Stimulated activated CD8-positive, alpha-beta memory T cell treated with anti-CD3 and anti-CD28 coated beads, Interleukin-7, amount 100 ng/mL, for 1 hour (primary cell): Measurements from ENCODE around the gene FAM20C.

Experiments used
- DNase-seq, 2 donors: peaks; one replicate each; pipeline ENCODE4 v3.0.0-alpha.2; 2020; ENCODE audit warnings: low read depth in 2 of 2

FAM20C gene

DNA sequence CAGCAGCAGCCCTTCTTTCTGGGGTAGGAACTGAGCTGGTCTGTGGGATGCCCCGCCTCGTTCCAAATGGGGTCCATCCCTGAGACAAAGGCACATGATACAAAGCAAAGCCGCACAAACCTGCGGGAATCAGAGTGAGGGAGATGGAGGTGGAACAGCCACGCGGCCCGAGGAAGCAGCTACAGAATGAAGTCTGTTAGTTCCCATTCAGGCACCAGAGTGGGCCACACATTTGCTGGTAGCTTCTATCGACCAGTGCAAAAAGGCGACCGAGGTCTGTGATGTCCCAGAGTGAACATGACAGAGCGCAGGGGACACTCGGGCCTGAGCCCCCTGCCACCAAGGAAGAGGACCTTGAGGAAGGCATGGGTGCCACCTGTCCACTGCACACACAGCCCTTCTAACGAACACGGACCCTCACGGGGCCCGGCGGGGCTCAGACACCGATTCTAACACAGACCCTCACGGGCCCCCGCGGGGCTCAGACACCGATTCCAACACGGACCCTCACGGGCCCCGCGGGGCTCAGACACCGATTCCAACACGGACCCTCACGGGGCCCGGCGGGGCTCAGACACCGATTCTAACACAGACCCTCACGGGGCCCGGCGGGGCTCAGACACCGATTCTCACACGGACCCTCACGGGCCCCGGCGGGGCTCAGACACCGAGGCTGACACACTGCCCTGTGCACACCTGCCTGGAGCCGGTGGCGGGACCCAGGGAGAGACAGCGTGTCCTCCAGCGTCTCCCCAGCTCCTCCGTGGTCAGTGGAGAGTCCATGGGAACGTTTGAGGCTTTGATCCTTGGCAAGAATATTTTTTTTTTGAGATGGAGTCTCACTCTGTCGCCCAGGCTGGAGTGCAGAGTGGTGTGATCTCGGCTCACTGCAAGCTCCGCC is 32.8 kb upstream of the FAM20C start:
- DNase-seq, result no peak

DNA sequence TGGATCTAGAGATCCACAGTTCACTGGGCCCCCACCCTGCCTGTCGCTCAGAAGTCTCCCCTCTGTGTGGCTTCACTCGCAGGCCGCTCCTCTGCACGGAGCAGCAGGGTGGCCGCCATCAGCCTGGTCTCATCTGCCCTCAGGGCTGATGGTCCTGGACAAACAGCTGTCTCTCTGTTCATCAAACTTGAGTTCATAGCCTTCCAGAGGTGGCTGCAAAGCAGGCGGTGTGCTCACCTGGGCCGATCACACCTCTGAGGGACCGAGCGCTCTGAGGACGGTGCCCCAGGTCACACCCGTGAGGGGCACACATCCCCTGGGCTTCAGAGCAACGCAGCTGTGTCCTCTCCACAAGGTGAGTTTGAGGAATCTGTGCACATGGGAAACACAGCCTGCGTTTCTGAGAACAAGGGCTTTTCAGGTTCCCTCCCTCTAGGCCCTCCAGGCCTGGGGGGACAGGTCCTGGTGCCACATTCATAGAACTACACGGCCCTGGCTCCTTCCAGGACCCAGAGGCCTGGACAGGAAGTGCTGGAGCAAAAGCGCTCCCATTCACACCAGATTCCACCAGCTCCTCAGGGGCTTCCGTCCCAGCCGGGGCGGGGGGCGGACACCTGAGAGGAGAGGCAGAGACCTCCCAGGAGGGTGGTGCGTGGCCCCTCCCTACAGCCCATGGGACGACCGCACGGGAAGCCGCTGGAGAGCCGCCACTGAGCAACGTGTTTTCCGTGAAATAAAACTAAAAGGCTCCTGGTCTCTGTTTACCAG is 31.2 kb upstream of the FAM20C start:
- no peak for DNase-seq

DNA sequence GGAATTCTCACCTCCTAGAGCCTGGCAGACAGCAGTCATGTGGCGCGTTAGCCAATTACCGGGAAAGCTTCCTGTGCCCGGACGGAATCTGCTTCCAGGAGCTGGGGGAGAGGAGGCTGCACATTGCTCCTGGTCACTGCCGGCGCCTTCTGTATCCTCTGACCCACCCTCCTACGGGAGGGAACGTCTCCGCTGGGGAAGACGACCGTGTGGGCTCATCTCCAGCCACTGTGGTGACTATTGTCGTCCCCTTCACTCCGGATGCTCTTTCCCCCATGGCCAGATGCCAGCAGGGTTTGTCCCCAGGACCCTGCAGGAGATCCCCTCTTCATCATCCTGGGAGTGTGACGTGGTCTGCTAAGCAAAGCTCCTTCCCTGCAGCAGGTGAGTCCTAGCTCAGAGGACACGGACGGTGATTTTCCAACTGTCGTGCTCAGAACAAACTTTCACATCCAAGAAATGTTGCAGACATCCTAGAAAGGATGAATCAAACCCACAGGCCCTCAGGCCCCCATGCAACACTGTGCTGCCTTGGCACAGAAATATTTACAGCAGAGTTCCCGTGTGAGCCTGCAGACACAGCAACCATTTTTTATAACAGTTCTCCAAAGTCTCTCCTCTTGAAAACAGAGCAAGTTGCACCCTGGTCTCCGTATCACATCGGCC is 29.6 kb upstream of the FAM20C start:
- DNase-seq, result no peak

DNA sequence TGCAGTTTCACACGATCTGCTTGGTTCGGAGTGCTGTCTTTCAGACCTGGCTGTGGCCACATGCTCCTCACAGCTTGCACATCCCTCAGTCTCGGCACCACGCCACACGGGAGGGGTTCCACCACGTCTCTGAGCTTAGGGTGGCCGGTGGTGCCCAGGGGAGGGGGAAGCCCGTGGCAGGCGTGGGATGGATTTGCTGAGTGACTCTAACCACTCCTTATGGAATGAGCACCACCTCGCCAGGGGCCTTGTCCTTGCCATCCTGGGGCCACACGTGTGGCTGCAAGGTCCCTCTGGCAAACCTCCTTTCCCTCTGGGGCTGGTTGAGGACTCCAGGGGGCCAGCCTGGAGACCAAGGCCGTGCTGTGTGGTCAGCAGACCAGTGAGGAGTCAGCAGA is 29.1 kb upstream of the FAM20C start:
- no peak for DNase-seq

DNA sequence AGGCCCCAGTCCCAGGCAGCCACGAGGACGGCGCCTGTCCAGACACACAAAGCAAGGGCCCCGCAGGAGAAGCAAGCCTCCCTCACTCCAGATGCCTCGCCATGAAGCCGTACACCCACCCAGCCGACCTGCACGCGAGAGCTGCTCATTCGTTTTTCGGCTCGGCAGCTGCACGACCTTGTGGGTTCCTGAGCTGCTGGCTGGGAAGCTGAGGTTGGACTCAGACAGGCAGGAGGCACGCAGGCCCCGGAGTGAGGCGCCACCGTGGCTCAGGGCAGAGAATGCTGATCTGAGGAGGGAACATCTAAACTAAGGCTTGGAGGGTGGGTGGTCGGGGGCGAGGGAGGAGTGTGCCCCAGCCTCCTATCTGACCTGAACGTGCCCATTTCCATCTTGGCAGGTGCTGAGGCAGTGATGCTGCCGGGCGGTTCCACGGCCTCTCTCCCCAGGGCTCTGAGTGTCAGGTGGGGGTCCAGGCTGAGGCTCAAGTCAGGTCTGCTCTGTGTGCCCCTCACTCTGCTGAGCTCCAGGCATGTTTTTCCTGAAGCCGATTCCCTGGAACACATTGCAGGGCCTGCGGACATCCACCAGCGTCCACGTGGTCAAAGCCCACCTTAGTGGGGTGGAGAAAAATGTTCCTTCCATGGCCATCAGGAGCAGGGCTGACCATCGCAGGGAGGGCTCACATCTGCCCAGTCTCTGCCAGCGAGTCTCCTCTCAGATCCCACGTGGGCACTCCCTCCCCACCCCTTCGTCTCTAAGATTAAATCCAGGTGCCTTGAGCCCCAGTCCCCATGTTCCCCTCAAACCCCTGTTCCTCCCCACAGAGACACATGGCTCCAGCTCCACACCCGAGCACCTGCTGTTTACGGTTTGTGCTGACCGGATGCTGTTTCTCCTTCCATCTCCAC is 28.1 kb upstream of the FAM20C start:
- DNase-seq, result no peak

DNA sequence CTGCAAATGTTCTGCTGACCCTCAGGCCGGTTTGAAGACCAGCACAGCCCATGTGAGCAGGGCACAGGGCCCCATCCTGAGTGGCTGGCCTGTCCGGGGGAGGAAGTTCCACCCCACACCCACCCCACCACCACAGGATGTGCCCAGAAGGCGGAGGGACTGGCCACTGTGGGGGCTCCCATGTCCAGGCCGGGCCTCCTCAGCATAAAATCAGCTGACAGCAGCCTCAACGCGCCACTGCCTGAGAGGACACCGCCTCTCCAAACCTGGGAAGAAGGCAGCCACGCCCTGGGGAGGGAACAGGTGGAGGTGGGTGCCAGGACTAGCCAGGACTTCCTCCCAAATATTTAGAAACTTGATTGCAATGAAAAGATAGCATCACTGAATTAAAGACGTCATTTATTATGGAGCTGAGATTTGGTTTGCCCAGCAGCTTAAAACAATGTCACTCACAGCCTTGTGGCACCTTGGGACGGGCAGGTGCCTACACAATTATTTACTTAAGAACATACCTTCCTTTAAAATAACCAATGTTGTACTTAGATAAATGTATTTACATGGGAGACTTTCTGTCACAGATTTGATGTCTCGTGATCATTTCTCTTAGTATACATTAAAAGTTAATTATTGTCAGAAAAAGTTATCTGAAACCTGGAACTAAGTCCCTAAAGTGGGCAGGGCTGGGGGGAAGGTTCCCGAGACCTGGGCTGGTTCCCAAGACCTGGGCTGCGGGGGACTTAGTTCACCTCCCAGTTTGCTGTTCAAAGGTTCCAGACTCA is 27.3 kb upstream of the FAM20C start:
- DNase-seq, result no peak

DNA sequence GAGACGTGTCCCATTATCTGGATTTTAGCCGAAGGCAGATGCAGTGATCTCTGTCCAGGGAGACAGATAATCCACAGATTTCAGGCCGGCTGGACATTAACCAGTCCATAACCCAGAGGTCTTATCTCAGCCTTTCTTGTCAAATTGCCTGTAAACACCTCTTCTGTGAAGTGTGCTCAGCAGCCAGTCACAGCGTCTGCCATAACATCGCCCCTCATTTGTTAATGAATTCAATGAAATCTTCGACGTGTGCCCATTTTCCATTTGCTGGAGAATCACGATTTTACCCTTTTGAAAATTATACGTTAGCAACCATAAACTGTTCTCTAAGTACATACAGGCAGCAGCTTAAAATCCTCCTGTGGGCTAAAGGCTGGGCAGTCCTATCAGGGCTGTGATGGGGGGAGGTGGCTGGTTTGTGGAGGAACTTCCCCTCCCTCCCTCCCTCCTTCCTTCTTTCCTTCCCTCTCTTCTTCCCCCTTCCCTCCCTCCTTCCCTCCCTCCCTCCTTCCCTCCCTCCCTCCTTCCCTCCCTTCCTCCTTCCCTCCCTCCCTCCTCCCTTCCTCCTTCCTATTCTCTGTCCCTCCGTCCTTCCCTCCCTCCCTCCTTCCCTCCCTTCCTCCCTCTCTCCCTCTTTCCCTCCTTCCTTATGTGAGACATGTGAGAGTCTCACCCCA is 26.6 kb upstream of the FAM20C start:
- DNase-seq, result no peak

DNA sequence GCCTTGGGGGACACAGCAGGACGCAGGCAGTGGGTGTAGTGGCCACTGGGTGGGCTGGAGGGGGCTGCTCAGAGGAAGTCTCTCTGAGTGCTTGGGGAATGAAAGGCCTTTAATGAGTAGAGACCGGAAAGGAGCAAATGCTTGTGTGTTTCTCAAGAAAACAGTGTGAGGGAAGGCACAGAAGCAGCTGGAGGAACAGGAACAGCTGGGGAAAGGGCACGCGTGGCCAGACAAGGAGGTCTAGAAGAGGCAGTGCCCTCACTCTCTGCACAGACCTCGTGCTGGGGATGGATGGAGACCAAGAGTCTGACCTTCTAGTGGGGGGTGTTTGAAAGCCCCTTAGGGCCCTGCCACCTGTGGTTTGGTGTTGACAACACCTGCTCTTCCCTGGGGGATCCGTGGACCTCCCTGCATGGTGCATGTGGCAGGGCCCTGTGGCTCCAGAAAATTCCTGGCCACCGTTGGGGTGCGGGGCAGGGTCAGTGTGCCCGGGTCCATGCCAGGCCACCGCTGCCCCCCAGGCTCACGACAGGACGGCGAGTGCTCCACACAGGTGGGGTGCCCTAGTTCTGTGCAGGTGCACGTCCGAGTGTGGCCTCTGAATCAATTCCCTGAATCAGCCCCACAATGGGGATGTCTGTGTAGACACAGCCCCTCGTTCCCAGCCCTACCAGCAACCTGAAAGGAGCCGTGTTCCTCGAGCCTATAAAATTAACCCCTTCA is 25.9 kb upstream of the FAM20C start:
- DNase-seq, result no peak

DNA sequence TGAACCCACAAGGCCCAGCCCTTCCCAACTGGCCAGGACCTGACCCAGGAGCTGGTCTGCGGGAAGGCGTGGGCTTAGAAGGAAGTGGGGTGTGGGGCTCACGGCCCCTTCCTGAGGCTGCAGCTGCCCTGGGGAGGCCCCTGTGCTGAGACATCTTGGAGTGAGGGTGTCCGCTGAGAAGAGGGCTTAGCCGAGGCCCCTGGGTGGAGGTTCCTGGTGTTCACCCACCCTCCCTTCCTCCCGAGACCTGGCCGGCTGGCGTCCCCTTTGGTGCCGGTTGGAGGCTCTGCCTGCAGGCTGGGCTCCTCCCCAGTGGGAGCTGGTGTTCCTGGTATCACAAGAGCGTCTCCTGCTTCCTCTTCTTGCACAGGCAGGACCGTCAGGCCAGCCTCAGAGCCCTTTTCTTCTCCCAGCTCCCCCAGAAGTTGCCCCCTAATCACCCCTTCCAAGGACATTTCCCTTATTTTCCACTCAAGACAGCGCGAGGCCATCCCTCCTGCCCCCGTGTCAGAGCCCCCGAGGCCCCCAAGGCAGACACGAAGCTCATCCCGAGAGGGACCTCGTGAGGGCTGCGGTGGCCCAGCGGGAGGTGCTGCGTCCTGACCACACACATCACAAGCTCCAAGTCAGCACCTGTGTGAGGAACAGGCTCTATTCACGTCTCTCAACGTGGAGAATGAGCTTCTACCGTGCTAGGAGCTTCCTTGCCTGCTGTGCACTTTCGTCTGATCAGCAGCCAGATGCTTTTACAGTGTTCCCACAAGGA is 25.1 kb upstream of the FAM20C start:
- DNase-seq, result no peak

DNA sequence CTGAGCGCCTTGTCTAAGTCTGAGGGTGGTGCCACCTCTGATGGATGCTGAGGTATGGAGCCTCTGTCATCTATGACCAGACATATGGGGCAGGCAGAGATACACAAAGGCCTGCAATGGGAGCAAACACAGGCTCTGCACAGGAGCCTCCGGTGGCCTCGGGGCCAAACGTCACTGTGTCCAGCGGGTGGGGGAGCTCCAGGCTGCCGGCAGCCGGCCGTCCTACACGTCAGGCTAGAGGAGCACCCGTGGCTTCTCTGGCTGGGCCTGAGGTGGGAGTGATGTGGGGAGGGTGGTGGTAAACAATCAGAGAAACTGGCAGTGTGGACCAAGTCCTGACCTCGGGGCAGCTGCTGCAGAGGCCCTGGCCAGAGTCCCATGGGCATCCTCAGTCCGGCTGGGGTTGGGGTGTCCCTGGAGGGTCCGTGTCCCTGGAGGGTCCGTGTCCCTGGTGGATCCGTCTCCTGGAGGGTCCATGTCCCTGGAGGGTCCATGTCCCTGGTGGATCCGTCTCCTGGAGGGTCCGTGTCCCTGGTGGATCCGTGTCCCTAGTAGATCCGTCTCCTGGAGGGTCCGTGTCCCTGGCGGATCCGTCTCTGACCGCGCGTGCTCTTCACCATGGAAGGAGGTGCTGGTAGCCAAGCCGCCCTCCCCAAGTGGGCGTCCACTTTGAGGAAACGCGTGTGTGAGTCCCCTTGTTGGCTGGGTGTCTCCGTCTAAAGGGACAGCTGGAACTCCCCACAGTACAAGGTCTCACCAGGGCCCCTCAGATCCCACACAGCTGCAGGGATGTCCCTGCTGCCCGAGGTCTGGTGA is 24.2 kb upstream of the FAM20C start:
- DNase-seq, result no peak

DNA sequence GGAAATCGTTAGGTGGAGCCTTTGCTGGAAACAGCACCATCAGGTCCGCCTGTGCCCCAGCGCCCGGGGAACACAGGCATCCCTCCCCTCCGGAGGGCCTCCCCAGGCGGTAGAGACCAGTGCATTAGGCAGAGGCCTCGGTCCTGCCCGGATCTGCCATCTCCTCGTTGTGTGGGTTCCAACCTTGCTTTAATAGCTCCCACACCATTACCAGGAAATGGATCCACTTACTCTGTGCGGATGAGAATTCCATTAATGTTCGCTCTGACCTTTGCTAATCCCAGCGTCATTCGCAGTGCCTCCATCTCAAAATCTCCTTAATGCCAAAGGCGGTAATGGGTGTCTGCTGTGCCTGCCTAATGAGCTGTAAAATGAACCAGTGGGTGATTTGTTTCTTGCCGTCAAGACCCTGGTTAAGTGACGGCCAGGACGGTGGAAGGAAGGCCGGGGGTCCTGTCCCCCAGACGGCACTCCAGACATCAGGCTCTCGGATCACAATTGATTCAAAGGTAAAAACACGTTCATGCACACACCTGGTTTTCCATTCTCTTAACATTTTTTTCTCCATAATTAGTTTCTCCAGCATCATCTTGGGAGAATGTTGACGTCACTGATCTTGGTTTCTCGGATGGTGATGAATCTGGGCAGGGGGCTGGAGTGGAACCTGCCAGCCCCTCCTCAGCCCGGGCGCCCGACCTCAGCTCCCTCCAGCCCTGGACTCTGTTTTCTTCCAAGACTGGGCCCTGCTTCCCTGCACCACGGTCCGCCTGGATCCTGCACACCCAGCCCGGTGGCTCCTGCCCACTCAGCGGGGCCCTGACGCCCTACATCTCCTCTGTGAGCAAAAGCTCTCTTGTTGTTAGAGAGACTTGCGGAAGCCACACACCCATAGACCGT is 22.8 kb upstream of the FAM20C start:
- no peak for DNase-seq

DNA sequence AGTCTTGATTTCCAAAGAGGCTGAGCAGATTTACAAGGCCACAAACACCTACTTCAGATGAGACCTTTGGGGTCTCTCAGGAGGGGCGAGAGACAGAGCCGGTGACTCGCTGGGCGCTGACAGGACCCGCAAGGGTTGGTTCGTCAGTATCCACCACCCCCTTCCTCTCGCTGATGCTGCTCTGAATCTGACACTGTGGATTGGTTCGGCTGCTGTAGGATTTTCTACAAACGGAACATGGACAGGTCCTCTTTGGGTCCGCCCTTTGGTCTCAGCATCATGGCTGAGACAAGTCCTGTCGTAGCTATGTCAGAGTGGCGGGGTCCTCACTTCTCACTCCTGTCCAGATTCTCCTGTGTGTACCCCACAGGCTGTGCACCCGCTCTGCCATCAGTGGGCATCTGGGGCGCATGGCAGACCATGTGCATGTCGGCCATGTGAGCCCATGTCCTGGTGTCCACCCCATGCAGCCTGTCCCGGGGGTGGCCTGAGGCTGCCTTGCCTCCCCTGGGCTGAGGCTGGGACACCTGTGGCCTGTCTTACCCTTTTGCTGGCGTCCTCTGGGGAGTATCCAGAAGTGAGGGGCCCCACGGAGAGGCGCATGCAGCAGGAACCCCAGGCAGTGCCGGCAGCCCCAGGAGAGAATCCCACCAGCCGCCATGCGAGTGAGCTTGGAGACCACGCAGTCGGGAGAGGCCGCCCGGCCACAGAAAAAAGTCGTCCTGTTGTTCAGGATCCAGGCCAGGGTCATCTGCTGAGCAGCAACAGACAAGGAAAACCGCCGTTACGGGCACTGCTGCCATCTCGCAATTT is 21.6 kb upstream of the FAM20C start:
- no peak for DNase-seq

DNA sequence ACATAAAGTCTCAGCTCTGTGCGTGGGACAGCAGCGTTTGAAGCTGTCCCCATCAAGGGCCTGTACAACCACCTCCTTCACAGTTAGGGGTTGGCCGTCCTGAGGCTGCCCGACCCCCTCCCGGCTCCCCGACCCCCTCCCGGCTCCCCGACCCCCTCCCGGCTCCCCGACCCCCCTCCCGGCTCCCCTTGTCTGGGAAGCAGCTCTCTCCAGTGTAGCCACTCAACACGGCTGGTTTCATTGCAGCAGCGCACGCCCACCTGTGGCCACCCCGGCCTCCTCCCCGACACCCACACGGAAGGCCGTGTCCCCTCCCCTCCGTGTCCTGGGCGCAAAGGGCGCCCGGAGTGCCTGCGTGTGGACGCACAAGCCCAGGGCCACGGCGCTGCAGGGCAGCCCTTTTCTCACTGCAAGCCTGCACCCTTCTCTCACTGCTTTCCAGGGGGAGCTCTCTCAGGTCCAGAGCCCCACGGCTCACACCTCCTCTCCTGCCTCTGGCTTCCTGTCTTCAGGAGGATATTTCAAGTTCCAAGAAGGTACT is 20.9 kb upstream of the FAM20C start:
- no peak for DNase-seq

DNA sequence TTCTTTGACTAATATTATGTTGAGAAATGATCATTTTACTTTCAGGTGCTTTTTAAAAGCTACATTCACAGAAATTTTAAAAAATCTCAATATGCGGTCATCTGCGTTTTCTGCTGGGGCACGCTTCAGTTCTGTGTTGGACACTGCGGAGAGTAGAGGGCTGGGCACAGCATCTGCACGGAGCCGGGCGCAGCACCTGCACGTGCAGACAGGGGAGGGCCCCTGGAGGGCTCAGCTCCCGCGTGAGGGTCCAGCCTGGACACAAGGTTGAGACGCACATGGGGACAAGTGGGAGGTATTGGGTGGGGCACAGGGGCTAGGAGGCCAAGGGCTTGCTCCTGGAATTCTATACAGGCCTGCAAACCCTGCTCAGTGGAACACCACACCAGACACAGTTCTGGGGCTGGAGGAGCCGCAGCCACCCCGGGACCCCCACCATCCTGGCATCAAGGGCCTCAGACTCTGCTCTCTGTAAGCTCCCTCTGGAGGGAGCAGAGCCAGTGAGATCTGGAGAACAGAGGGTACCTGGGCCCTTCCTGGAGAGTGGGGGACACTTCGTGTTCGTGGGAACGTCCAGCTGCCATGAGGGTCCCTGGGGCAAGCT is 20.4 kb upstream of the FAM20C start:
- no peak for DNase-seq

DNA sequence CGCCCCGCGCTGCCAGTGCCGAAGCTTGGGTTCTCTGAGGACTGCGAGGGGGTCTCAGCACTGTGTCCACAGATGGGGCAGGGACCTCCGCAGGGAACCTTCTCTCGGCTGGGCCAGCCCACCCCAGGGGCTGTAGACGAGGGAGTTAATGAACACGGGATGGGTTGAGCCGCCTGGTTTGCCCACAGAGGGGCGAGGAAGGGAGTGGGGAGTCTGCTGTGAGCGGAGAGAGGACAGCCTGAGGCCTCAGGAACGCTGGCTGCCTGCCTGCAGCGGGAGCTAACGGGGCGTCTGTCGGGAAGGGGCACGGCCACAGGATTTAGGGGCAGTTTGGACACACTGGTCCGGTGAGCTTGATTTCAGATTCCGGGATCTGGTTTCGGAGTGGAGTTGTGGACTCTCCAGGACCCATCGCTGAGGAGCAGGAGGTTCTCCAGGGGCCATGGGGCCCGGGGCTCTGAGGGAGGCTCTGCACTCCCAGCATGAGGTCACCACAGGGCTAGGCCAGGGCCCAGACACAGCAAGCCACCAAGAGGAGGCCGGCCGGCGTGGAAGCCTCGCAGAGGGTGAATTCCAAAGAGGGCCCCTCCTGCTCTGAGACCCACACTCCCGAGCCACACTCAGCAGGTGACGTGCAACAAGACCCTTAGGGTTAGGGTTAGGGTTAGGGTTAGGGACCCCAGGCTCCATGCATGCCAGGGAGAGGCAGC is 19.0 kb upstream of the FAM20C start:
- no peak for DNase-seq
